Measurements from ENCODE around the gene NIPSNAP3A. TPM values are rescaled to one million over a fixed set of nuclear protein-coding genes. Genes with fewer than 3 reads are reported as not detected.

The NIPSNAP3A gene
- total RNA-seq, 1 donor from 2014 or later, result 52.1 TPM

Other genes with a start within 250 kb of the NIPSNAP3A start
- not detected in 2 replicates for gene OR13F1, start 243.4 kb upstream of the NIPSNAP3A start, total RNA-seq
- gene OR13C4, start 220.5 kb upstream of the NIPSNAP3A start, total RNA-seq, result not detected in 2 replicates
- gene OR13C3, start 210.8 kb upstream of the NIPSNAP3A start, total RNA-seq, result not detected in 2 replicates
- gene OR13C8, start 178.5 kb upstream of the NIPSNAP3A start, total RNA-seq, result not detected in 2 replicates
- not detected in 2 replicates for gene OR13C5, start 148.3 kb upstream of the NIPSNAP3A start, total RNA-seq
- not detected in 2 replicates for gene OR13C2, start 142.1 kb upstream of the NIPSNAP3A start, total RNA-seq
- not detected in 2 replicates for gene OR13C9, start 129.5 kb upstream of the NIPSNAP3A start, total RNA-seq
- gene OR13D1, start 53.2 kb upstream of the NIPSNAP3A start, total RNA-seq, result not detected in 2 replicates
- gene NIPSNAP3B, start 16.4 kb downstream of the NIPSNAP3A start, total RNA-seq, result 0.19 and 0.85 TPM in 2 replicates
- gene ABCA1, start 180.5 kb downstream of the NIPSNAP3A start, total RNA-seq, result 19.1 and 35.7 TPM in 2 replicates

Measured in dermis blood vessel endothelial cell (primary cell).